H1 (cell line): ENCODE data around the gene MTO1. TPM values are rescaled to one million over a fixed set of nuclear protein-coding genes. Genes with fewer than 3 reads are reported as not detected.
"Not testable (repeated sequence)": the region's sequence is repeated elsewhere in the genome, so short reads cannot be mapped to it uniquely, and the experiment has no call there.

Experiments used
- CTCF ChIA-PET: fragments of 300-600 bp; sonication (Branson Sonifier 250); formaldehyde crosslinking; loops from one replicate; lab custom pipeline; 2021; ENCODE audit not compliant: partially characterized antibody; lab: Charles Lee
- POLR2A ChIA-PET: fragments of 300-600 bp; sonication (Branson Sonifier 250); formaldehyde crosslinking; loops from one replicate; lab custom pipeline; 2021; ENCODE audit warnings: inconsistent platforms; ENCODE audit not compliant: partially characterized antibody; lab: Charles Lee
- DNase-seq, 2 experiments: peaks; one replicate each; pipeline versions ENCODE4 v3.0.0 to v3.0.0-alpha.2; 2010 to 2022; ENCODE audit warnings: low spot score in 2 of 2, low read depth in 1 of 2, mixed read lengths in 1 of 2
- FAIRE-seq: peaks from 2 replicates; lab custom pipeline; 2011; peaks lifted over from hg19 to GRCh38; lab: Jason Lieb, UNC
- H2AFZ ChIP-seq: 2 replicates; pipeline ENCODE4 v1.8.1; 2012; ENCODE audit warnings: low read length, inconsistent platforms
- H2AK5ac ChIP-seq: 2 replicates; pipeline ENCODE4 v1.6.1; 2013; ENCODE audit warnings: low read depth, low read length
- H2BK120ac ChIP-seq: replicated peaks from 2 replicates; pipeline ENCODE3; 2013; ENCODE audit warnings: low read depth, low read length, inconsistent platforms
- H2BK12ac ChIP-seq: 2 replicates; pipeline ENCODE4 v1.6.1; 2013; ENCODE audit warnings: low read depth, low read length
- H2BK15ac ChIP-seq: 2 replicates; pipeline ENCODE4 v1.6.1; 2013; ENCODE audit warnings: low read length
- H2BK20ac ChIP-seq: 2 replicates; pipeline ENCODE4 v1.6.1; 2013; ENCODE audit warnings: low read length
- H2BK5ac ChIP-seq: 2 replicates; pipeline ENCODE4 v1.6.1; 2013; ENCODE audit warnings: low read depth, low read length
- H3K14ac ChIP-seq: 2 replicates; pipeline ENCODE4 v1.6.1; 2013; ENCODE audit warnings: inconsistent platforms; ENCODE audit not compliant: insufficient read length
- H3K18ac ChIP-seq: 2 replicates; pipeline ENCODE4 v1.6.1; 2013; ENCODE audit warnings: low read length; ENCODE audit errors: extremely low read depth
- H3K23ac ChIP-seq: 2 replicates; pipeline ENCODE4 v1.6.1; 2013; ENCODE audit warnings: inconsistent platforms; ENCODE audit not compliant: insufficient read length
- H3K23me2 ChIP-seq: 2 replicates; pipeline ENCODE4 v1.6.1; 2013; ENCODE audit warnings: low read depth, low read length
- H3K27ac ChIP-seq: 2 replicates; pipeline ENCODE4 v1.6.1; 2011; ENCODE audit warnings: low read depth, low read length, inconsistent platforms
- H3K27me3 ChIP-seq, 4 experiments: replicated peaks in 1 of 4; 1 replicate in 1 of 4; 2 replicates in 3 of 4; pipeline versions ENCODE4 v1.6.1 to v1.8.1; 2011 to 2013; ENCODE audit warnings: low read length in 3 of 4, mild to moderate bottlenecking in 3 of 4, inconsistent platforms in 2 of 4, mixed read lengths in 2 of 4, moderate library complexity in 1 of 4; ENCODE audit not compliant: control insufficient read depth in 3 of 4, insufficient read depth in 3 of 4; ENCODE audit errors: extremely low read depth in 1 of 4
- H3K36me3 ChIP-seq, 4 experiments: 2 replicates each; pipeline versions ENCODE4 v1.6.1 to v1.8.1; 2011 to 2013; ENCODE audit warnings: mild to moderate bottlenecking in 4 of 4, low read length in 3 of 4, moderate library complexity in 2 of 4, control low read depth in 1 of 4, inconsistent platforms in 1 of 4; ENCODE audit not compliant: insufficient read depth in 4 of 4, control insufficient read depth in 2 of 4
- H3K4ac ChIP-seq: replicated peaks from 2 replicates; pipeline ENCODE3; 2013; ENCODE audit warnings: low read length, low read depth, mixed read lengths, inconsistent platforms; ENCODE audit not compliant: insufficient read length
- H3K4me1 ChIP-seq, 4 experiments: replicated peaks in 1 of 4; 1 replicate in 1 of 4; 2 replicates in 3 of 4; pipeline versions ENCODE4 v1.6.1 to v1.8.1; 2011 to 2013; ENCODE audit warnings: low read length in 3 of 4, inconsistent platforms in 2 of 4, mixed read lengths in 1 of 4; ENCODE audit not compliant: insufficient read depth in 4 of 4, control insufficient read depth in 3 of 4
- H3K4me2 ChIP-seq, 2 experiments: 2 replicates each; pipeline versions ENCODE4 v1.6.1 to v1.8.1; 2011 to 2013; ENCODE audit warnings: low read depth in 2 of 2, low read length in 2 of 2, control low read depth in 1 of 2, inconsistent platforms in 1 of 2, mild to moderate bottlenecking in 1 of 2; ENCODE audit not compliant: insufficient read depth in 1 of 2
- H3K4me3 ChIP-seq, 4 experiments: fragments of 200-600, 300-600 bp in 1 of 4; sonication (generic), shearing (Covaris generic), sonication (Bioruptor Twin) in 1 of 4; 2 replicates each; pipeline versions ENCODE4 v1.5.1 to v1.8.1; 2011 to 2016; ENCODE audit warnings: low read length in 4 of 4, low read depth in 3 of 4, control low read depth in 2 of 4, inconsistent platforms in 2 of 4, mild to moderate bottlenecking in 2 of 4, mixed read lengths in 1 of 4, moderate library complexity in 1 of 4; ENCODE audit not compliant: insufficient read depth in 2 of 4; ENCODE audit errors: extremely low read depth in 1 of 4
- H3K56ac ChIP-seq: replicated peaks from 2 replicates; pipeline ENCODE3; 2013; ENCODE audit warnings: low read depth, mild to moderate bottlenecking, mixed read lengths, low read length, inconsistent platforms; ENCODE audit not compliant: insufficient read length
- H3K79me1 ChIP-seq: 2 replicates; pipeline ENCODE4 v1.6.1; 2013; ENCODE audit warnings: low read depth, low read length, control low read depth
- H3K79me2 ChIP-seq, 2 experiments: 2 replicates each; pipeline versions ENCODE4 v1.6.1 to v1.8.1; 2012 to 2013; ENCODE audit warnings: low read length in 2 of 2, mild to moderate bottlenecking in 2 of 2, inconsistent platforms in 1 of 2; ENCODE audit not compliant: insufficient read depth in 2 of 2, control insufficient read depth in 1 of 2
- H3K9ac ChIP-seq, 4 experiments: replicated peaks in 1 of 4; 1 replicate in 1 of 4; 2 replicates in 3 of 4; pipeline versions ENCODE4 v1.6.1 to v1.8.1; 2011 to 2013; ENCODE audit warnings: low read depth in 3 of 4, low read length in 3 of 4, control low read depth in 2 of 4, mild to moderate bottlenecking in 2 of 4, moderate library complexity in 2 of 4, inconsistent platforms in 1 of 4; ENCODE audit errors: extremely low read depth in 1 of 4
- H3K9me3 ChIP-seq, 2 experiments: 2 replicates each; pipeline versions ENCODE4 v1.6.1 to v1.8.1; 2012 to 2013; ENCODE audit warnings: mild to moderate bottlenecking in 2 of 2, moderate library complexity in 2 of 2, control low read depth in 1 of 2, inconsistent platforms in 1 of 2, low read depth in 1 of 2, low read length in 1 of 2, mixed read lengths in 1 of 2; ENCODE audit not compliant: insufficient read depth in 2 of 2
- H4K20me1 ChIP-seq, 2 experiments: replicated peaks in 1 of 2; 2 replicates each; pipeline versions ENCODE3 to v1.8.1; 2011 to 2013; ENCODE audit warnings: inconsistent platforms in 2 of 2, low read length in 2 of 2, mild to moderate bottlenecking in 1 of 2; ENCODE audit not compliant: insufficient read depth in 2 of 2, control insufficient read depth in 1 of 2
- H4K5ac ChIP-seq: 2 replicates; pipeline ENCODE4 v1.6.1; 2013; ENCODE audit warnings: low read length, low read depth, mixed read lengths, inconsistent platforms; ENCODE audit not compliant: insufficient read length
- H4K8ac ChIP-seq: 2 replicates; pipeline ENCODE4 v1.8.0; 2013; ENCODE audit warnings: mild to moderate bottlenecking, moderate library complexity, low read length, inconsistent platforms; ENCODE audit not compliant: insufficient read depth; ENCODE audit errors: extremely low read depth
- H4K91ac ChIP-seq: replicated peaks from 2 replicates; pipeline ENCODE3; 2013; ENCODE audit warnings: low read length, mixed read lengths, inconsistent platforms; ENCODE audit not compliant: insufficient read length
- WGBS, 2 experiments: shearing (Covaris generic) in 1 of 2; methylation state at CpG; one replicate each; pipeline versions ENCODE4 v1.1.6 to v1.1.7; 2013 to 2015; ENCODE audit warnings: low lambda C conversion rate in 2 of 2, mixed read lengths in 2 of 2, inconsistent platforms in 1 of 2, low coverage in 1 of 2, missing lambda C conversion rate in 1 of 2; ENCODE audit not compliant: insufficient replicate concordance in 2 of 2, insufficient coverage in 1 of 2, insufficient read length in 1 of 2; ENCODE audit errors: extremely low coverage in 1 of 2, missing lambda C conversion rate in 1 of 2; 5-methylcytosine and 5-hydroxymethylcytosine counted together
- polyA plus RNA-seq, 7 experiments: library from polyadenylated mRNA; depleted of rRNA in 3 of 7; stranded (reverse) in 5 of 7; unstranded in 2 of 7; fragments of >200 nt in 5 of 7; fragments of 200-250 nt in 2 of 7; gene quantifications; 1 replicate in 5 of 7; 2 replicates in 1 of 7; 4 replicates in 1 of 7; pipeline versions ENCODE4 v1.2.1 to v1.2.3, GENCODE V29; 2011 to 2013; ENCODE audit warnings: missing spikeins in 2 of 7, mixed read lengths in 2 of 7
- total RNA-seq: library from RNA; stranded (reverse); fragmentation: NEBNext Ultra II Directional; extraction: Animal tissue kit (Norgen Biotek cat#: 25700); gene quantifications from 2 replicates; pipeline ENCODE4 v1.2.1, GENCODE V29; 2021

MTO1 gene
- total and polyA plus RNA-seq, 2 of the 8 experiments (the other 6 are each of a cell fraction or from before 2014, with no cell fraction given): 20.9 to 31.6 TPM

DNA sequence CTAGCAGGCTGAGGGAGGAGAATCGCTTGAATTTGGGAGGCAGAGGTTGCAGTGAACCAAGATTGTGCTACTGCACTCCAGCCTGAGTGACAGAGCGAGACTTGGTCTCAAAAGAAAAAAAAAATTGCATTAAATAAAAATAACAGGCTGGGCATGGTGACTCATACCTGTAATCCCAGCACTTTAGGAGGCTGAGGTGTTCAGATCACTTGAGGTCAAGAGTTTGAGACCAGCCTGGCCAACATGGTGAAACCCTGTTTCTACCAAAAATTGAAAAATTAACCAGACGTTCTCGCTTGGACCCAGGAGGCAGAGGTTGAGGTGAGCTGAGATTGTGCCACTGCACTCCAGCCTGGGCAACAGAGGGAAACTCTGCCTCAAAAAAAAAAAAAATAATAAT, 89.6 kb downstream of the MTO1 start:
- H4K5ac ChIP-seq, H3K23ac ChIP-seq, H3K9me3 ChIP-seq, H4K20me1 ChIP-seq, H3K23me2 ChIP-seq, H3K4ac ChIP-seq, DNase-seq, H4K8ac ChIP-seq, FAIRE-seq, H2AK5ac ChIP-seq, H3K4me3 ChIP-seq, H3K4me2 ChIP-seq, H2BK20ac ChIP-seq, H3K27ac ChIP-seq, H3K9ac ChIP-seq, H3K56ac ChIP-seq, H2BK120ac ChIP-seq, H3K27me3 ChIP-seq, H2BK12ac ChIP-seq, H3K79me1 ChIP-seq, H3K36me3 ChIP-seq, H2BK5ac ChIP-seq, H4K91ac ChIP-seq, H2BK15ac ChIP-seq, H2AFZ ChIP-seq, H3K18ac ChIP-seq, H3K14ac ChIP-seq, H3K4me1 ChIP-seq, H3K79me2 ChIP-seq: not testable (repeated sequence)
- CTCF ChIA-PET: interaction anchor here (1.3 to 1.5 kb wide), 2 partner anchors 29 to 60 kb away, joined by 3 to 7 read pairs; no protein-coding TSS in a partner anchor
- POLR2A ChIA-PET: interaction anchor here (1.0 to 17.5 kb wide), 2 partner anchors 18 to 33 kb away, joined by 3 to 267 read pairs; partner anchors contain the start of gene EEF1A1
- 97% methylated on average over 4 of the region's 4 CpGs; no CpG with 5 or more reads in 1 of the 2 experiments for WGBS, 2 experiments

DNA sequence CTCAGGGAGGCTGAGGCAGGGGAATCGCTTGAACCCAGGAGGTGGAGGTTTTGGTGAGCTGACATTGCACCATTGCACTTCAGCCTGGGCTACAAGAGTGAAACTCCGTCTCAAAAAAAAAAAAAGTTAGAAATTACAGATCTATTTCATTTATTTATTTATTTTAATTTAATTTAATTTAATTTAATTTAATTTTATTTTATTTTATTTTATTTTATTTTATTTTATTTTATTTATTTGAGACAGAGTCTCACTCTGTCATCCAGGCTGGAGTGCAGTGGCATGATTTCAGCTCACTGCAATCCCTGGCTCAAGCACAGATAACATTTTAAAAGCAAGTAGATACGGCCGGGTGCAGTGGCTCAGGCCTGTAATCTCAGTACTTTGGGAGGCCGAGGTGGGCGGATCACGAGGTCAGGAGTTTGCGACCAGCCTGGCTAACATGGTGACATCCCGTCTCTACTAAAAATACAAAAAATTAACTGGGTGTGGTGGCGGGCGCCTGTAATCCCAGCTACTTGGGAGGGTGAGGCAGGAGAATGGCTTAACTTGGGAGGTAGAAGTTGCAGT, 93.9 kb downstream of the MTO1 start:
- not testable (repeated sequence) for H2BK120ac ChIP-seq, H2BK15ac ChIP-seq, H3K14ac ChIP-seq, H3K79me1 ChIP-seq, H4K5ac ChIP-seq, FAIRE-seq, H3K4me3 ChIP-seq, H2AFZ ChIP-seq, H2BK20ac ChIP-seq, DNase-seq, H3K18ac ChIP-seq, H3K9ac ChIP-seq, H3K4me1 ChIP-seq, H3K79me2 ChIP-seq, H4K91ac ChIP-seq, H2BK5ac ChIP-seq, H3K4me2 ChIP-seq, H4K8ac ChIP-seq, H3K9me3 ChIP-seq, H3K4ac ChIP-seq, H4K20me1 ChIP-seq, H3K23ac ChIP-seq, H3K23me2 ChIP-seq, H3K27ac ChIP-seq, H3K27me3 ChIP-seq, H3K56ac ChIP-seq, H2AK5ac ChIP-seq, H3K36me3 ChIP-seq
- CTCF ChIA-PET: interaction anchor here (0.6 to 0.7 kb wide), 2 partner anchors 30 to 42 kb away, joined by 3 read pairs; no protein-coding TSS in a partner anchor
- POLR2A ChIA-PET: interaction anchor here (1.1 to 17.5 kb wide), 3 partner anchors 11 to 37 kb away, joined by 3 to 267 read pairs (median 21); partner anchors contain the start of gene EEF1A1
- 0 out of 2 replicates have a peak overlapping the region, but pooled peaks have one; percentile 60 for H2BK12ac ChIP-seq
- 89% methylated on average over 11 of the region's 11 CpGs; no CpG with 5 or more reads in 1 of the 2 experiments for WGBS, 2 experiments
